GM23248 (cell line): ENCODE data around the gene FGF1.

Experiments used
- EZH2 ChIP-seq: fragments of 200-600 bp; sonication (generic); IDR thresholded peaks from 2 replicates; pipeline ENCODE4 v1.6.1; 2018; ENCODE audit warnings: antibody characterized with exemption, mild to moderate bottlenecking; ENCODE audit not compliant: insufficient read depth, poor library complexity, severe bottlenecking
- EZH2phosphoT487 ChIP-seq: fragments of 200-600 bp; sonication (generic); IDR thresholded peaks from 2 replicates; pipeline ENCODE4 v1.6.1; 2018; ENCODE audit warnings: antibody characterized with exemption, moderate library complexity, mild to moderate bottlenecking, low read depth; ENCODE audit not compliant: insufficient read depth

DNA sequence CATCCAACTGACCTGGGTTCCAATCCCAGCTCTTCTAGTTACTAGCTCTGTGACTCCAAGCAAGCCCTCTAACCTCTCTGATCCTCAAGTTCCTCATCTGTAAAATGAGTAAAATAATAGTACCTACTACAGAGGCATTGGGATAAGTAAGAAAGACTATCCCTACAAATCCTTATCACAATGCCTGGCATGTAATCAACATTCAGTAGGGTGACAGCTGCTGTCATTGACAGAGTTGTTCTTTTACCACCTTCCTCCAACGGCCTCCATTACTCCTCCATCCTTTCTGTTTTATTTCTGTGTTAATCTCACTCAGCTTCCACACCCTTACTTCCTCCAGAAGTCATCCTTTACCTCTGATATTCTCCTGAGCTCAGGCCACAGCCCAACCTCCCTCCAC, 40.4 kb downstream of the FGF1 start:
- no peak for TF ChIP-seq EZH2
- TF ChIP-seq EZH2phosphoT487, result no peak
